Endothelial cell of umbilical vein (primary cell): ENCODE results near the gene AQP12B. TPM values are rescaled to one million over a fixed set of nuclear protein-coding genes. Genes with fewer than 3 reads are reported as not detected.

Experiments used
- BruUV-seq: library from RNA; stranded (reverse); fragments of 400-500 nt; replicated peaks from 2 replicates; lab custom pipeline; 2021; lab: Mats Ljungman, UMichigan
- CTCF ChIA-PET: fragments of 300-600, 350-600 bp; sonication (Branson Sonifier 250); formaldehyde crosslinking; loops from one replicate; lab custom pipeline; 2021; ENCODE audit warnings: antibody characterized with exemption, inconsistent platforms; lab: Charles Lee
- POLR2A ChIA-PET: fragments of 300-600, 350-600 bp; sonication (Branson Sonifier 250); formaldehyde crosslinking; loops from one replicate; lab custom pipeline; 2021; ENCODE audit warnings: antibody characterized with exemption, inconsistent platforms; lab: Charles Lee
- DNase-seq: peaks from one replicate; pipeline ENCODE4 v3.0.0-alpha.2; 2011; ENCODE audit warnings: low read depth, low spot score
- FAIRE-seq: peaks from 2 replicates; lab custom pipeline; 2011; peaks lifted over from hg19 to GRCh38; lab: Jason Lieb, UNC
- H2AFZ ChIP-seq: 2 replicates; pipeline ENCODE4 v1.6.0; 2012; ENCODE audit warnings: low read depth, low read length, control low read depth, inconsistent platforms
- H3K27ac ChIP-seq: 2 replicates; pipeline ENCODE4 v1.5.1; 2011; ENCODE audit warnings: low read depth, mild to moderate bottlenecking, control low read depth, low read length, moderate library complexity; ENCODE audit not compliant: insufficient read depth
- H3K27me3 ChIP-seq, 2 experiments: 2 replicates each; pipeline versions ENCODE4 v1.6.0 to v1.6.1; 2011; ENCODE audit warnings: low read length in 2 of 2, mixed read lengths in 1 of 2; ENCODE audit not compliant: control insufficient read depth in 2 of 2, insufficient read depth in 2 of 2
- H3K36me3 ChIP-seq, 2 experiments: 2 replicates in 1 of 2; 3 replicates in 1 of 2; pipeline ENCODE4 v1.5.1; 2011; ENCODE audit warnings: low read length in 2 of 2, mild to moderate bottlenecking in 1 of 2, moderate library complexity in 1 of 2; ENCODE audit not compliant: control insufficient read depth in 2 of 2, insufficient read depth in 2 of 2; ENCODE audit errors: extremely low read depth in 1 of 2
- H3K4me1 ChIP-seq: 3 replicates; pipeline ENCODE4 v1.5.1; 2011; ENCODE audit warnings: mild to moderate bottlenecking, low read length; ENCODE audit not compliant: control insufficient read depth, insufficient read depth; ENCODE audit errors: extremely low read depth
- H3K4me2 ChIP-seq: 2 replicates; pipeline ENCODE4 v1.6.1; 2011; ENCODE audit warnings: low read length, control low read depth, mixed read lengths; ENCODE audit not compliant: insufficient read depth
- H3K4me3 ChIP-seq, 3 experiments: fragments of 200-600 bp in 1 of 3; sonication (generic), shearing (Covaris generic) in 1 of 3; replicated peaks in 1 of 3; 2 replicates each; pipeline ENCODE4 v1.5.1; 2011 to 2016; ENCODE audit warnings: control low read depth in 3 of 3, low read length in 3 of 3, mild to moderate bottlenecking in 2 of 3, inconsistent platforms in 1 of 3, low read depth in 1 of 3, moderate library complexity in 1 of 3; ENCODE audit not compliant: insufficient read depth in 1 of 3
- H3K79me2 ChIP-seq: 2 replicates; pipeline ENCODE4 v1.6.0; 2012; ENCODE audit warnings: low read length, inconsistent platforms; ENCODE audit not compliant: control insufficient read depth, insufficient read depth
- H3K9ac ChIP-seq: replicated peaks from 2 replicates; pipeline ENCODE3; 2011; ENCODE audit warnings: low read length, control low read depth; ENCODE audit not compliant: insufficient read depth; ENCODE audit errors: extremely low read depth
- H3K9me1 ChIP-seq: replicated peaks from 3 replicates; pipeline ENCODE4 v1.6.0; 2011; ENCODE audit warnings: mild to moderate bottlenecking, low read length; ENCODE audit not compliant: control insufficient read depth, insufficient read depth; ENCODE audit errors: extremely low read depth
- H3K9me3 ChIP-seq: replicated peaks from 2 replicates; pipeline ENCODE4 v1.5.1; 2012; ENCODE audit warnings: low read length, inconsistent platforms; ENCODE audit not compliant: control insufficient read depth, insufficient read depth
- H4K20me1 ChIP-seq: replicated peaks from 2 replicates; pipeline ENCODE3; 2011; ENCODE audit warnings: mild to moderate bottlenecking, low read length; ENCODE audit not compliant: control insufficient read depth, insufficient read depth; ENCODE audit errors: extremely low read depth
- EZH2 ChIP-seq: IDR thresholded peaks from 2 replicates; pipeline ENCODE4 v1.6.1; 2012; ENCODE audit warnings: borderline replicate concordance, low read depth, mild to moderate bottlenecking, moderate library complexity, low read length, inconsistent platforms; ENCODE audit not compliant: severe bottlenecking
- FOS ChIP-seq: IDR thresholded peaks from 2 replicates; pipeline ENCODE4 v1.6.1; 2011; ENCODE audit warnings: mild to moderate bottlenecking, low read length, moderate library complexity, borderline replicate concordance; ENCODE audit not compliant: insufficient read depth
- GATA2 ChIP-seq: IDR thresholded peaks from 2 replicates; pipeline ENCODE4 v1.7.0; 2011; ENCODE audit warnings: low read depth, mild to moderate bottlenecking, moderate library complexity, mixed read lengths, low read length; ENCODE audit not compliant: insufficient read length, insufficient read depth
- JUN ChIP-seq: IDR thresholded peaks from 2 replicates; pipeline ENCODE4 v1.6.1; 2011; ENCODE audit warnings: borderline replicate concordance, low read depth; ENCODE audit not compliant: insufficient read length, insufficient read depth
- MYC ChIP-seq: IDR thresholded peaks from one replicate; pipeline ENCODE4 v1.6.1; 2011; ENCODE audit warnings: mild to moderate bottlenecking, low read depth, low read length
- POLR2A ChIP-seq: IDR thresholded peaks from 2 replicates; pipeline ENCODE4 v1.6.1; 2012; ENCODE audit warnings: low read depth, mild to moderate bottlenecking, control low read depth, low read length
- POLR2AphosphoS5 ChIP-seq: IDR thresholded peaks from 2 replicates; pipeline ENCODE4 v1.6.1; 2012; ENCODE audit warnings: low read depth, mild to moderate bottlenecking, control low read depth, low read length, moderate library complexity; ENCODE audit not compliant: insufficient read depth
- dilution Hi-C: fragments of 300-500 bp; cut with MboI; formaldehyde crosslinking; loops from one replicate; pipeline ENCODE4 v1.15.0; 2019; ENCODE audit warnings: low sequenced_read_pairs; ENCODE audit not compliant: extremely low pct_ligation_motif_present
- intact Hi-C: fragments of 100-400 bp; cut with micrococcal nuclease; formaldehyde crosslinking; loops from one replicate; pipeline ENCODE4 v1.10.0; 2022
- polyA plus RNA-seq, 4 experiments: library from polyadenylated mRNA; depleted of rRNA in 3 of 4; stranded (reverse) in 3 of 4; unstranded in 1 of 4; fragments of >200 nt; gene quantifications; 2 replicates each; pipeline versions ENCODE4 v1.2.1 to v1.2.3, GENCODE V29; 2011 to 2012; ENCODE audit warnings: missing spikeins in 1 of 4
- total RNA-seq: library from RNA; stranded (reverse); gene quantifications from 2 replicates; pipeline ENCODE4 v1.2.3, GENCODE V29; 2021
- TF ChIP-seq, protein P1 (sequence below): IDR thresholded peaks from 2 replicates; pipeline ENCODE4 v1.6.1; 2011; ENCODE audit not compliant: insufficient read depth, insufficient read length
- TF ChIP-seq, protein P2 (sequence below), 2 donors: IDR thresholded peaks; 1 replicate in 1 of 2; 2 replicates in 1 of 2; pipeline ENCODE4 v1.5.1; 2011; ENCODE audit warnings: low read length in 2 of 2, mild to moderate bottlenecking in 2 of 2, moderate library complexity in 2 of 2, control low read depth in 1 of 2, inconsistent platforms in 1 of 2, low read depth in 1 of 2; ENCODE audit not compliant: insufficient read depth in 1 of 2; ENCODE audit errors: extremely low read depth in 1 of 2

Gene AQP12B
- total and polyA plus RNA-seq, 2 donors (not counting 3 experiments of a cell fraction or from before 2014, with no cell fraction given) = not detected

DNA sequence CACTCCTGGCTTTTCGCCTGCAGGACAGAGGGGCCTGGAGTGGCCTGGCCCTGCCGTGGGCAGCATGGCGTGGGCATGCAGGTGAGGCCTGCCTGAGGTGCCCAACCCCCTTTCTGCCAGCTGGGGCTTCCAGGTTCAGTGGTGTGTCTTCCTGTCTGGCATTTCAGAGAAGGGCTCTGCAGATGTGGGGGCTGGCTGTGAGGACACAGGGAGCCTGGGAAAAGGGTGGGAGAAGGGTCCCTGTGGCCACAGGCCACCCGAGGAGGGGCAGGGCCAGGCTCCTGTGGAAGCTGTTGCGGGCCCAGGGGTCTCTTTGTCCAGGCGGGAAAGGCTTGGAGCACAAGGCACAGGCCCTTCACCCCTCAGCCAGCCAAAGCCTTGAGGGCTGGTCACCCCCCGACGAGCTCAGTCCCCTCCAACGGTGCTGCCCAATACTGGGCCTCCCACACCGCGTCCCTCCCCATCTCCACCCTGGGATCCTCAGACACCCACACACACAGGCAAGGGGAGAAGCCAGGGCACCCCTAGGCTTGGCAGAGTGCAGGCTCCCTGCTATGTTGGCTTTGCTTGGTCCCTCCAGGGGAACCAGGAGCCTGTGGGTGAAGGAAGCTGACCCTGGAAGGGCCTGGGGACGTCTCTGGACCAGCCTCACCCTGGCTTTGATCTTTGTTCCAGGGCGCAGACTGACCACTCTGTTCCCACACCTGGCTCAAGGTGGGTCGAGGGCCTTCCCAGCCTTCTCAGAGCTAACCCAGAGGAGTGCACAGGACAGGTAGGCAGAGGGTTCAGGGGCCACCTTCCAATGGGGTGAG is 5.3 kb upstream of the AQP12B start:
- CTCF ChIA-PET = interaction anchor here (0.9 kb wide), 1 partner anchor 174 kb away, joined by 3 read pairs; no protein-coding TSS in a partner anchor
- Histone ChIP-seq H3K27ac (no peak overlapping the region), H3K79me2 (no peaks in the 10 kb centered on the region), H3K9me3 (no peaks in the 10 kb centered on the region), H3K9ac (no peak overlapping the region), H2AFZ (no peak overlapping the region), H3K4me2 (no peak overlapping the region), H4K20me1 (no peaks in the 10 kb centered on the region), H3K4me1 (no peaks in the 10 kb centered on the region), H3K9me1 (no peaks in the 10 kb centered on the region), H3K27me3 (no peaks in the 10 kb centered on the region), H3K4me3 (no peak overlapping the region), H3K36me3 (no peaks in the 10 kb centered on the region)
- no peak for FAIRE-seq
- POLR2A ChIA-PET = no interaction called here
- dilution Hi-C loops = no loop called here
- no peak for TF ChIP-seq POLR2AphosphoS5
- no peak for TF ChIP-seq POLR2A
- no peak for TF ChIP-seq EZH2
- intact Hi-C loops = no loop called here
- BruUV-seq = no TSS peak
- DNase-seq = no peak

DNA sequence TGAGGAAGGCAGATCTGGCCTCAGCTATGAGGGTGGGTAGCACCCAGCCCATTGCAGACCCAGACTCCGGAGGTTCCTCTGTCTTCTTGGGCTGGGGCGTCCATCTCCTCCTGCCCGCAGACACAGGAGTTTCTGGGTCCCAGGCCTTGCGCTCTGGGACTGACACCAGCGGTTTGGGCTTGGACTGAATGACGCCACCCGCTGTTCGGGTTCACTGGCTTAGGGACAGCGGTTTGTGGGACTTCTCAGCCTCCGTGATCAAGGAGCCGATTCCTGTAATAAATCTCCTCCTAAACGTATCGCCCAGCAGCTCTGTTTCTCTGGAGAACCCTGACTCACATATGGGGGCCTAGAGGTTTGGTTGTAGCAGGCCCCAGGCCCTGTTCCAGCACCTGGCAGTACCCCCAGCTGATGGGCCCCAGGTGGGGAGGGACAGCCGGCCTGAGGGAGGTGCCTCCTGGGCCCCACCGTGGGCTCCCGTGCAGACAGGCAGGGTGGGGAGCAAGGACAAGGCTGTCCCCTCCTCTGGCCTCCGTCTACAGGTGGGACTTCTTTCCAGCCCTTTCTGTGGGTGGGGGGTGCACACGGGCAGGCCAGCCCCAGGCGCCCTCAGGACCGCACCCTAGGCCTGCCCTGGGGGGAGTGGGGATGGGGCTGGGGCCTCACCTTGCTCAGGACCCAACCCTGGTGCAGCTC is 4.5 kb upstream of the AQP12B start:
- no peak for TF ChIP-seq POLR2A
- TF ChIP-seq, protein P1, sequence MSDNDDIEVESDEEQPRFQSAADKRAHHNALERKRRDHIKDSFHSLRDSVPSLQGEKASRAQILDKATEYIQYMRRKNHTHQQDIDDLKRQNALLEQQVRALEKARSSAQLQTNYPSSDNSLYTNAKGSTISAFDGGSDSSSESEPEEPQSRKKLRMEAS = no peak
- TF ChIP-seq GATA2 = no peak
- TF ChIP-seq EZH2 = no peak
- TF ChIP-seq JUN = no peak
- TF ChIP-seq MYC = no peak
- TF ChIP-seq, protein P2, sequence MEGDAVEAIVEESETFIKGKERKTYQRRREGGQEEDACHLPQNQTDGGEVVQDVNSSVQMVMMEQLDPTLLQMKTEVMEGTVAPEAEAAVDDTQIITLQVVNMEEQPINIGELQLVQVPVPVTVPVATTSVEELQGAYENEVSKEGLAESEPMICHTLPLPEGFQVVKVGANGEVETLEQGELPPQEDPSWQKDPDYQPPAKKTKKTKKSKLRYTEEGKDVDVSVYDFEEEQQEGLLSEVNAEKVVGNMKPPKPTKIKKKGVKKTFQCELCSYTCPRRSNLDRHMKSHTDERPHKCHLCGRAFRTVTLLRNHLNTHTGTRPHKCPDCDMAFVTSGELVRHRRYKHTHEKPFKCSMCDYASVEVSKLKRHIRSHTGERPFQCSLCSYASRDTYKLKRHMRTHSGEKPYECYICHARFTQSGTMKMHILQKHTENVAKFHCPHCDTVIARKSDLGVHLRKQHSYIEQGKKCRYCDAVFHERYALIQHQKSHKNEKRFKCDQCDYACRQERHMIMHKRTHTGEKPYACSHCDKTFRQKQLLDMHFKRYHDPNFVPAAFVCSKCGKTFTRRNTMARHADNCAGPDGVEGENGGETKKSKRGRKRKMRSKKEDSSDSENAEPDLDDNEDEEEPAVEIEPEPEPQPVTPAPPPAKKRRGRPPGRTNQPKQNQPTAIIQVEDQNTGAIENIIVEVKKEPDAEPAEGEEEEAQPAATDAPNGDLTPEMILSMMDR (IDR thresholded peaks at IDR 0.05; ENCODE audit: extremely low read depth in 1 of 2, insufficient read depth in 1 of 2, low read depth in 1 of 2, low read length in 2 of 2) = no peak
- no peak for TF ChIP-seq FOS
- no peak for TF ChIP-seq POLR2AphosphoS5
- no peak for FAIRE-seq
- H3K4me2 ChIP-seq = no peak overlapping the region
- no peak overlapping the region for H2AFZ ChIP-seq
- intact Hi-C loops = no loop called here
- BruUV-seq = no TSS peak
- CTCF ChIA-PET = no interaction called here
- H3K4me1 ChIP-seq = no peaks in the 10 kb centered on the region
- H4K20me1 ChIP-seq = no peaks in the 10 kb centered on the region
- no peaks in the 10 kb centered on the region for H3K9me3 ChIP-seq
- H3K79me2 ChIP-seq = no peaks in the 10 kb centered on the region
- dilution Hi-C loops = no loop called here
- H3K9ac ChIP-seq = no peak overlapping the region
- no peaks in the 10 kb centered on the region for H3K27me3 ChIP-seq
- H3K36me3 ChIP-seq = no peaks in the 10 kb centered on the region
- no peak for DNase-seq
- POLR2A ChIA-PET = no interaction called here
- H3K9me1 ChIP-seq = no peaks in the 10 kb centered on the region
- H3K27ac ChIP-seq = no peak overlapping the region
- H3K4me3 ChIP-seq = no peak overlapping the region
